Measurements from ENCODE around the gene ADD3. TPM values are rescaled to one million over a fixed set of nuclear protein-coding genes. Genes with fewer than 3 reads are reported as not detected.
A peak's percentile ranks its signal among the peaks of the same experiment; 100 is the strongest.

Gene ADD3
- total and polyA plus RNA-seq, 2 of the 13 experiments (the other 11 are each of a cell fraction or from before 2014, with no cell fraction given) = 44.7 to 57.5 TPM

GRCh38 chr10:110168601-110169481 is 161.1 kb downstream of the ADD3 start (continued):
- TF ChIP-seq CENPBD1 (CRISPR knock-in tag; IDR thresholded peaks at IDR 0.05; ENCODE audit: borderline replicate concordance, low read depth) (no peak), ZMYM3 (CRISPR knock-in tag; IDR thresholded peaks at IDR 0.05) (peak; percentile 85), TOE1 (CRISPR knock-in tag; IDR thresholded peaks at IDR 0.05) (no peak), MIER2 (CRISPR knock-in tag; IDR thresholded peaks at IDR 0.05) (peak; percentile 85), CAMTA2 (CRISPR knock-in tag; IDR thresholded peaks at IDR 0.05; ENCODE audit: borderline replicate concordance) (no peak), ZFP41 (CRISPR knock-in tag; IDR thresholded peaks at IDR 0.05; ENCODE audit: borderline replicate concordance) (no peak), SOX13 (IDR thresholded peaks at IDR 0.05) (no peak), SOX13 (CRISPR knock-in tag; conservative IDR thresholded peaks at IDR 0.05 in 1 of 2, IDR thresholded peaks at IDR 0.05 in 1 of 2) (no peak), ZBTB43 (CRISPR knock-in tag; conservative IDR thresholded peaks at IDR 0.05) (no peak), ZNF615 (CRISPR knock-in tag; IDR thresholded peaks at IDR 0.05; ENCODE audit: borderline replicate concordance) (no peak), ZNF460 (CRISPR knock-in tag; IDR thresholded peaks at IDR 0.05; ENCODE audit: borderline replicate concordance) (no peak), ZNF317 (CRISPR knock-in tag; IDR thresholded peaks at IDR 0.05) (no peak), THAP7 (CRISPR knock-in tag; IDR thresholded peaks at IDR 0.05) (no peak), CEBPZ (IDR thresholded peaks at IDR 0.05; ENCODE audit: low read length) (no peak), GATAD1 (CRISPR knock-in tag; IDR thresholded peaks at IDR 0.05) (no peak), REST (IDR thresholded peaks at IDR 0.05; ENCODE audit: borderline replicate concordance in 1 of 2, low read depth in 1 of 2, low read length in 2 of 2) (peak in 1 of 2 experiments; percentile 86; a peak in 3 of 4 replicates), ZNF781 (CRISPR knock-in tag; IDR thresholded peaks at IDR 0.05; ENCODE audit: borderline replicate concordance, not compliant biosample characterization) (no peak), MIXL1 (CRISPR knock-in tag; IDR thresholded peaks at IDR 0.05) (peak; percentile 22; the same call in 1 of the 2 replicates), ZNF652 (CRISPR knock-in tag; IDR thresholded peaks at IDR 0.05; ENCODE audit: borderline replicate concordance, low read depth) (peak; percentile 98)

All from HepG2 (cell line).